ENCODE data around the gene FRZB.
"Not testable (repeated sequence)": the region's sequence is repeated elsewhere in the genome, so short reads cannot be mapped to it uniquely, and the experiment has no call there.

Gene FRZB

GRCh38 chr2:182887753-182888415 lies 21.4 kb upstream of the FRZB start:
- DNase-seq: no peak

- DNase-seq: no peak
These were observed 20.7 kb upstream of the FRZB start for GRCh38 chr2:182887093-182887492.

DNA sequence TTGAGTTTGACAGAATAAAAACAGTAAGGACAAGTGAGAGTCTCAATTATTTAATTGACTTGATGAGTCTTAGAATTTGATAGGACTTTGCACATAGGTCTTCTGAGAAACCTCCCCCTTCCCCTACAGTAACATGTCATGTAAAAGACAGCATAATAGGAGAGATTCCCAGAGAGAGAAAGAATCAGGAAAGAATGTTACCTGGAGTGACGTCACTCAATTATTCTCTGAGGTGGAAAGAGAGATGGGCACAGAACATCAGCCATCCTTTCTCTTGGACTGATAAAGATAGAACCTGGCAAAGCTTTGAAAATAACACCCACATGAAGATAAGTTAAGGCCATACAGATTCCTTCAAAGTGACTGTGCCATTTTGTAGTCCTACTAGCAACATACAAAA lies 19.3 kb upstream of the FRZB start:
- no peak for DNase-seq

DNA sequence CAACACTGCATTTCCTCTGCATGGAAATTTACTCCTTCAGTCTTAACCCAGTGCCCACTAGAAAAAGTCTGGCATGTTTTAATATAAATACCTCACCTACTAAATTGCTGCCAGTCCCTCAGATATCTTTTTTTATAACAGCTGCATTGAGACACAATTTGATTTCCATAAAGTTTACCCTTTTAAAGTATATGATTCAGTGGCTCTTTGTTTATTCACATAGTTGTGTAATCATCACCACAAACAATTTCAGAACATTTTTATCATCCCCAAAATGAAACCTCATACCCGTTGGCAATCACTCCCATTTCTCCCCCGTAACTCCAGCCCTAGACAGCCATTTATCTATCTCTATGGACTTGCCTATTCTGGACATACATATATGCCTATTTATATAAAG lies 17.0 kb upstream of the FRZB start:
- DNase-seq: no peak

DNA sequence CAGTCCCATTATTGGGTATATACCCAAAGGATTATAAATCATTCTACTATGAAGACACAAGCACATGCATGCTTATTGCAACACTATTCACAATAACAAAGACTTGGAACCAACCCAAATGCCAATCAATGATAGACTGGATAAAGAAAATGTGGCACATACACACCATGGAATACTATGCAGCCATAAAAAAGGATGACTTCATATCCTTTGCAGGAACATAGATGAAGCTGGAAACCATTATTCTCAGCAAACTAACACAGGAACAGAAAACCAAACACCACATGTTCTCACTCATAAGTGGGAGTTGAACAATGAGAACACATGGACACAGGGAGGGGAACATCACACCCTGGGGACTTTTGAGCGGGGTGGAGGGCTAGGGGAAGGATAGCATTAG lies 13.7 kb upstream of the FRZB start:
- DNase-seq: not testable (repeated sequence)

GRCh38 chr2:182876653-182877052 lies 10.2 kb upstream of the FRZB start:
- not testable (repeated sequence) for DNase-seq

- no peak for DNase-seq
These were observed 3.8 kb upstream of the FRZB start for GRCh38 chr2:182870227-182870626.

- no peak for DNase-seq
These were observed 1.8 kb upstream of the FRZB start for GRCh38 chr2:182868054-182868796.

DNA sequence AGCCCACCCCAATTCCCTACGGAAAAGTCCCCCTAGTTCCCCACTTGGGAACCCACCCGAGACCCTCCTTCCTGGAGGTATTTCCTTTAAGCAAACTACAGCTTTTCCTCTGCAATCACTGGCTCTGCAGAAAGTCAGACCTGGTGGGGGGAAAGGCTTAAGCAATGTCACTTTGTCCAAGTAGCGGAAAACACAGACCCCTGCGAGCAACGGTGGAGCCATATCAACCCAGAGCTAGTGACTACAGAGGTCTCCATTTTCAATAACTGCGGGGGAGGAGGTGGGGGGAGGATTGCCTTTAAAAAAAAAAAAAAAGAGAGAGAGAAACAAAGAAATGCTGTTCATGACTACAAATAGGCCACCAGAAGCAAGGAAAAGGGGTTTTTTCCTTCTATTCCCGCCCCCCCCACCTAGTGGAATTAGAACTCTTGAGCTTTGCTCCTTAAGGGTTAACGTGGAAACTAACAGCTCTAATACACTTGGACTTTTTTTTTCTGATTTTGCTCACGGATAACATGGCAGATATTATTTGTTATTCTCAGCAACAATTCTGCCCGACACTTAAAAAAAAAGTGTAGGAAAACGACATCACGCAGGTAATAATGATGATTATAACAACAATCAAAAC lies 1.1 kb upstream of the FRZB start:
- no peak for DNase-seq

- no peak for DNase-seq
These were observed 359 bp downstream of the FRZB start for GRCh38 chr2:182866095-182866460.

DNA sequence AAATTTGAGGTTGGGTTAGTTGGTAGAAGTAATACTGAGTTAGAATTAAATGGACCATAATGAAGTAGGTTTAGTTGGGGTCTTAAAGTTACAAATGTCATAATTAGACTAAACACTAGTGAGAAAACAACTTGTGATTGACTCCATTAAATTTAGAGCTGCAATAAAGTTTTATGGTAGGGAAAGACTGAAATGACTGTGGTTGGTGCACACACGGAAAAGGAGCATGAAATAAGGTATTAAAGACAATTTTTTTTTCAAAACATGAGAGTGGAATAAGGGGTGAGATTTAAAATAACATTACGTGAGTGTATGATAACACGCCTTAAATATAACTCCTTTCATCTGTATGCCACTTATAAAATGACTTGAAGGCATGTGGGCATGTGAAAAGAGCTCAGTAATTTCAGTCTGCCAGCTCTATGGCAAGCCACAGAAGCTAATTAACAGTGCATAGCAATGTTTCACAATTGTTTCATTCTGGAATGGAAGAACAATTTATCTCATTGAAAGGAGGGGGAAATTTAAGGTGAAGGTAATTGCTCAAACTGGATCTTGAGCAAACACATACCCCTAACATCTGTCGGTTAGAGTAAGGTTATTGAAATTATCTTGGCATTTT lies 1.4 kb downstream of the FRZB start:
- DNase-seq: no peak

DNA sequence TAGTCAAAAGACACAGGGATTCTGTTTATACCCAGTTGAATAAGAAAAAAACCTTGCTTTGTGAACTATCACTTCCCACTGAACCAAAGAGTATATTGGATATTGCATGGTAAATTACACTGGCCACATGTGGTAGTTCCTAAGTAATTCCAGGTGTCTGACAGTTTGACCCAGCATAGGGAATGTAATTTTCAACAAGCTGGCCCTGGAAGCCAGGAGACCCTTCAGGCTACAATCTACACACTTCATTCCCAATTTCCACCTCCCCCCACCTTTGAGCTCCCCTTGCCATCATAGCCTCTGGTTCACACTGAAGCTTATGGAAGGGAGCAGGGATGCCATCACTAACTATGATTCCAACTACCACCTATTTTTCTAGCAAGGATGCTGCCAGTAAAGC lies 2.8 kb downstream of the FRZB start:
- no peak for DNase-seq

DNA sequence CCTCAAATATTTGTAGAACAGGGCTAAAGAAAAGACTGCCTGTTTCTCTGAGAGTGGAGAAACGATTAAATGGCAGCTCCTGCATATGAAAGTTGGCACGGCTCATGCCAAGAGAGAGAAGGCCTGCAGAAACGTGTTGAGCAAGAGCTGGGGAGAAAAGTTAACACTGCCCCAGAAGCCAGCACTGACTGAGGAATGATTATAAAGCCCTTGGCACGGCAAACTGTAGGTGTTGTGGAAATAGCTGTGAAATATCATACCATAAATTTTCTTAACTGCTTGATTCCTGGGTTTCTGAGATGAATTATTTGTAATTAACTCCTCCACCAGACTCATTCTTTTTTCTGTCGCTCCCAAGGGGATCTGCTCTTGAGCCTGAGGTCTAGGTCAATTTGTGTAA lies 4.3 kb downstream of the FRZB start:
- no peak for DNase-seq

GRCh38 chr2:182860858-182861257 lies 5.6 kb downstream of the FRZB start:
- DNase-seq: no peak

DNA sequence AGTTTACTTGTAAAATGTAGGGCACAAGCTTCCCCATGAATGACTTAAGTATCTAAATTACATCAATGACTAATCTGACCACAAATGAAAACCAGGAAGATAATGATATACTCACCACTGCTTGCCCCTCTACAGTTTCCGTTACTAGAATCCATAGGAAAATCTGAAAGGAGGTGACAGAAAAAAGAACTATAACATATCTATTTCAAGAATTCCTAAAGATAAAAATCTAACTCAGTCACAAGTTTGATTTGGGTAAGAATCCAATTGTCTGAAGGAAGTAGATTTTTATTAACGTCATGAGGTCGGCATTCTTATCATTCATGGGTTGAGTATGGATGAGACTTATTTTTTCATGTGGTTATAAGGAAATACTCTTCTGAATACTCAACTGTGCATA lies 7.8 kb downstream of the FRZB start:
- DNase-seq: no peak

DNA sequence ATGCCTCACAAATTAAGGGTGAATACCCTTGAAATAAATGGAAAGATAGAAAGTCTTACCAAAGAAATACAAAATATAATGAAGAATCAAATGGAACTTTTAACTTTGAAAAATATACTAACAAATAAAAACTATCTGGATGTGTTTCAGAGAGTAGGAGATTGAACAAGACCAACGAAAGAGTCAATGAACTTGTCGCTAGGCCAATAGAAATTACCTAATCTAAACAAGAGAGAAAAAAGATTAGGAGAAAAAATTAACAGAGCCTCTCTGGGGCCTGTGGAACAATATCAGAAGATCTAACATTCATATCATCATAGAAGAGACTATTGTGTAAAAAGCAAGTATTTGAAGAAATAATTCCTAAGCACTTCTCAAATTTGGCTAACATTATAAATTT lies 11.1 kb downstream of the FRZB start:
- no peak for DNase-seq

DNA sequence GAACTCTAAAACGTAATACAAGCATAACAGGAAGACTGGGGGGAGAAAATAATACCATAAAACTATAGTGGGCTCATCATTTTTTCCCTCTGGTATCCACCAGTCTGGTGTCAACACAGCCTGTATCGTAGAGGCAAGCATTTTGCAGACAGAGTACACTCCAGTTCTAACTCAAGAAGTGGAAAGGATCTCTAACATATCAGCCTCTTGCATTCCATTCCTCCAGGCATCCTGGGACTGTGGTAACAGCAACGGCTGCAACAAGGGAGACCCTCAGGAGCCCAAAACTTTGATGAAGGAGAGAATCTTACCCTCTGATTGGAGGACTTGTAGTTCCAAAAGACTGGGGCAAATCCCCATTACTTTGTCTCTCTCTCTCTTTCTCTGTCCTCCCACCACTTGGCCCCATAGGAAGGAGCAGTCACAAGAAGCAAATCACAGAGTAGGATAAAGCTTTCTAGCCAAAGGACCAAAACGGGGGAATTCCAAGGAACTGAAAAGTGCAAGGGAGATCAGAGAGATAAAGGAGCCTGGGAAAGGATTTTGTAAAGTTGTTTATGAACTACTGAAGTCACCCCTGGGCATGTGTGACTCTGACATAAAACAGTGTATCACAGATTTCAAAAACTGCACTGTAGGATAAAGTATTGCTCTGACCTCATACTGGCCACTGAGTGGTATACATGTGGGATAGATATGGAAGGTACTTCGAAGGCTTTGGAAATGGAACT lies 11.9 kb downstream of the FRZB start:
- DNase-seq: no peak

GRCh38 chr2:182852801-182853200 lies 13.6 kb downstream of the FRZB start:
- DNase-seq: no peak

DNA sequence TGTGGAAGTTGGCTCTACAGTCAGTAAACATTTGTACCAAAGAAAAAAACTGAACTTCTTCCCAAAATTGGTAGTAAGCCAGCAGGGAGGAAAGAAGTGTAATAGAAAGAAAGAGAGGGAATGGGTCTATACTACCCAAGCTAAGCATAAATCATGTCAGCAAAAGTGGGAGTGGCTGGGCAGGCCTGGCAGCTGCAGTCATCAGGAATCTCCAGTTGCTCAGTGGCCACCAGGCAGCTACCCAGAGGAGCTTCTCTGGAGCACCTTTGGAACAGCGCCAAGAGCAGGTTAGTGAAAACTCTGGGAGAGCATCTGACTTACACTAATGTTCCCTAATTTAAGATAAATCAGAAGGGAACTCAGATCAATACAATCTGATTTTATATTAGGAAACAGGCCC lies 14.3 kb downstream of the FRZB start:
- DNase-seq: no peak

GRCh38 chr2:182845794-182846417 lies 20.5 kb downstream of the FRZB start:
- no peak for DNase-seq

DNA sequence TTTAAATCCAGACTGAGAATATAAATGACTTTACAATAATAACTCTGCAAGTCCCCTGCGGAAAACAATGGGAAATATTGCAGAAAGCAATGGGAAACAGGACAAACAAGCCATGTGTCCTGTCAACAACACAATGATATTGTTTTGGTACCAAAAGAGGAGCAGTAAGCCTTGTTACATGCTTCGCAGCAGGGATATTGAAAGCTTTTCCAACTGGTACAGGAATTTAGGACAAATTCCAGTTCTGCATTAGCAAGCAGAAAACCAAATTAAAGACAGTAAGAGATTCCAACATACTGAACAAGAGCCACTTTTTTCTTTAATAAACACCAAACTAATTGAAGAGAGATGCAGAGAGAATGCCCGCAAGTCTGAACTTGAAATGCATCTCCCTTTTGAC lies 30.0 kb downstream of the FRZB start:
- DNase-seq: no peak

DNA sequence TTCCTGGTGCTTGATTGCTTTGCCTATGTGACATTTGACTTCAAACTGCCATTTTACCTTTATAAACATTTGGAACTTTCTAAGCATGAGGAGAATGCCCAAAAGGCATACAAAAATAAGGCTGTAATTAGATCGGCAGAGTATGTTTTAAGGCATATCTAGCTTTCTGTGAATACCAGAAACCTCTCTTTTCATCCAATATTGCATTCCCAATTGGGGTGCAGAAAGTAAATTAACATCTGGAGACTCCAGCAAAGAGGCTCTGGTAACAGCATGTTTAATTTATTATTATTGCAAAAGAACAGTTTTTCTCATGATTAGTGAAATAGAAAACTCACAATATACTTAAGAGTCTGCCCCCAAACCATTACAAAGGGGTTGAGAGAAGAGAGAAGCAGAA lies 32.1 kb downstream of the FRZB start:
- DNase-seq: no peak

All from CD4-positive, alpha-beta T cell treated with Interleukin-12 subunit alpha and Interleukin-12 subunit beta, for 1 hour (primary cell).